RCC 7860 (cell line): ENCODE measurements around the gene MAN1A1.
"Not testable (repeated sequence)": the region's sequence is repeated elsewhere in the genome, so short reads cannot be mapped to it uniquely, and the experiment has no call there.

Experiments
- DNase-seq: peaks from one replicate; pipeline ENCODE4 v3.0.0-alpha.2; 2015; ENCODE audit warnings: low spot score
- FAIRE-seq: peaks from 2 replicates; lab custom pipeline; 2012; peaks lifted over from hg19 to GRCh38; lab: Jason Lieb, UNC

The MAN1A1 gene

GRCh38 chr6:119349361-119350201, at the start of gene MAN1A1:
Gene MAN1A1, minus strand, starts transcription at chr6:119349761. Its CDS starts 696 bp downstream, at chr6:119349065.
- DNase-seq, result peak; percentile 57

GRCh38 chr6:119395192-119395591, 45.6 kb upstream of the MAN1A1 start:
- DNase-seq (no peak), FAIRE-seq (no peak)

More at GRCh38 chr6:119349361-119350201, at the start of gene MAN1A1:
- no peak for FAIRE-seq

DNA sequence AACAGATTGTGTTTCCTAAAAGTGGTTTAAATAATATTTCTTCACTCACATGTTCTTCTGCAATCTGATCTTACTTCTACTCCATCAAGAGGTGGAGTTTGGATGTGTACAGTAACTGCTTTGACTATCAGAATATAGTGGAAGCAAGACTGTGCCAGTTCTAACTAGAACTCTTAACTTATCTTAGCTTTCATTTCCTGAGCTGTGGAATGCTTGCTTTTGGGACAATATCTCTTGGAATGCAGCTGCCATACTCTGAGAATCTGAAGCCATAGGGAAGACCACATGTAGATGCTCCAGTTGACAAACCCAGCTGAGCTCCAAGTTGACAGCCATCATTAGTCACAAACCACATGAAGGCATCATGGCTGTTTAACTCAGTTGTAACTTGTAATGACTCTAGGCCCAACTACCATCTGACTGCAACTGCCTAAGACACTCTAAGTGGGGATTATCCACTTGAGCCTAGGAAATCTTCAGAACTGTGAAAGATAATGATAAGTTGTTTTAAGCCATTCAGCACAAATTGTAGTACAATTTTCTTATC, 40.8 kb upstream of the MAN1A1 start:
- FAIRE-seq, result no peak
- no peak for DNase-seq

DNA sequence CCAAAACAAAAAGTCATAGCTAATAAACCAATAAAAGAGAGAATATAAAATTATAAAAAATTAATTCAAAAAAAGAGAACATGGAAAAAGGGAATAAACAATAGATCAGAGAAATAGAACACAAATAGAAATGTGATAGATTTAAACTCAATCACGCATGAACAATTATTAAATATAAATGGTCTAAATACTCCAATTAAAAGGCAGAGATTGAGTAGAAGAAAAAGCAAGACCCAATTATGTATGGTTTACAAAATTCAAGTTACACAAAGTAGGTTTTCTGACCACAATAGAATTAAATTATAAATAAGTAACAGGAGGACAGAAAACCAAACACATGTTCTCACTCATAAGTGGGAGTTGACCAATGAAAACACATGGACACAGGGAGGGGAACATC, 36.4 kb upstream of the MAN1A1 start:
- FAIRE-seq, result no peak
- DNase-seq, result no peak

DNA sequence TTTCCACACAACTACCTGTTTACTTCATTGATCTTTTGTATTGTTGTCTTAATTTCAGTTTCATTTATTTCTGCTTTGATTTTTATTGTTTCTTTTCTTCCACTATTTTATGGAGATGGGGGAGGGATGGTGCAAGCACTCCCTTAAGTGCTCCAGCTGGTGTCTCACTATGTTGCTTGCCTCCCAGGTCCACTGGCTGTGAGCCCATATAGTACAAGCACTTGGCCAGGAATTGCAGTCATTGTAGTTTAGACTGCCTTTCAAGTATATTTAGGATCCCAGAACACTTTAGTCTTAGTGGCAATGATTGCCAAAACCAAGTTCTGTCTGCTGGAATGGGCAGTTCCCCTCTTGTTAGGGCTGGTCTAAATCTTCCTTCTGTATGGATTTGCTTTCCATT, 34.9 kb upstream of the MAN1A1 start:
- no peak for DNase-seq
- FAIRE-seq, result no peak

- no peak for DNase-seq
- no peak for FAIRE-seq
Measured at GRCh38 chr6:119379809-119380208, 30.2 kb upstream of the MAN1A1 start.

DNA sequence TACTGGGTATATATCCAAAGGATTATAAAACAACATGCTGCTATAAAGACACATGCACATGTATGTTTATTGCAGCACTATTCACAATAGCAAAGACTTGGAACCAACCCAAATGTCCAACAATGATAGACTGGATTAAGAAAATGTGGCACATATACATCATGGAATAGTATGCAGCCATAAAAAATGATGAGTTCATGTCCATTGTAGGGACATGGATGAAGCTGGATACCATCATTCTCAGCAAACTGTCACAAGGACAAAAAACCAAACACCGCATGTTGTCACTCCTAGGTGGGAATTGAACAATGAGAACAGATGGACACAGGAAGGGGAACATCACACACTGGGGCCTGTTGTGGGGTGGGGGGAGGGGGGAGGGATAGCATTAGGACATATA, 27.5 kb upstream of the MAN1A1 start:
- not testable (repeated sequence) for FAIRE-seq, DNase-seq

DNA sequence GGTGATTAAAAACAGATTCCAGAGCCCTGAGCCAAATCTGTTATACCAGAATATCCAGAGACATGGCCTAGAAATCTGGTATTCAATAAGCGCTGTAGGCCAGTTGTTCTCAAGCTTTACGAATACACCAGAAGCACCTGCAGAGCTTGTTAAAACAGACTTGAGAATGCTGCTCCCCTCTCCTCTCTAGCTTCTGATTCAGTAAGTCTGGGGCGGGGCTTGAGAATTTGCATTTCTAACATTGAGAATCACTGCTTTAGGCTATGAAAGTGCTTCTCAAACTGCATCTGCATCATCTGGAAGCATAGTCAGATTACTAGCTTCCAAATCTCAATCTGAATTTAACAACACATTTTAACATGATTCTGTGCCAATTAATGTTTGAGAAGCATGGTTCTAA, 20.5 kb upstream of the MAN1A1 start:
- FAIRE-seq (no peak), DNase-seq (no peak)

DNA sequence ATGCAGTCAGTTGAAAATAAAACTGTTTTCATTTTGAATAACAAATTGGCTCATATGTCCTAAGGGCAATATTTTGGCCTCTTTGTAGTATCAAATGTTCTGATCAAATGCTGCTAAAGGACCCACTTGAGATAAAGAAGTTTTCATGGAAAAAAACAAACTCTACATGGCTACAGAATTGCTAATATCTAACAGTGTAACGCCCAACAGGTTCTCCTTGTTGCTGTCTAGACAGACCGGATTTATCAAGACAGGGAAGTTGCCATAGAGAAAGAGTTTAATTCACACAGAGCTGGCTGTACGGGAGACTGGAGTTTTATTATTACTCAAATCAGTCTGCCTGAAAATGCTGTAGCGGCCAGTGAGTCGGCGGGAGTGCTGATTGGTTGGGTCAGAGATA, 19.4 kb upstream of the MAN1A1 start:
- DNase-seq (no peak), FAIRE-seq (no peak)

- FAIRE-seq (no peak), DNase-seq (no peak)
Measured at GRCh38 chr6:119361209-119361608, 11.6 kb upstream of the MAN1A1 start.

DNA sequence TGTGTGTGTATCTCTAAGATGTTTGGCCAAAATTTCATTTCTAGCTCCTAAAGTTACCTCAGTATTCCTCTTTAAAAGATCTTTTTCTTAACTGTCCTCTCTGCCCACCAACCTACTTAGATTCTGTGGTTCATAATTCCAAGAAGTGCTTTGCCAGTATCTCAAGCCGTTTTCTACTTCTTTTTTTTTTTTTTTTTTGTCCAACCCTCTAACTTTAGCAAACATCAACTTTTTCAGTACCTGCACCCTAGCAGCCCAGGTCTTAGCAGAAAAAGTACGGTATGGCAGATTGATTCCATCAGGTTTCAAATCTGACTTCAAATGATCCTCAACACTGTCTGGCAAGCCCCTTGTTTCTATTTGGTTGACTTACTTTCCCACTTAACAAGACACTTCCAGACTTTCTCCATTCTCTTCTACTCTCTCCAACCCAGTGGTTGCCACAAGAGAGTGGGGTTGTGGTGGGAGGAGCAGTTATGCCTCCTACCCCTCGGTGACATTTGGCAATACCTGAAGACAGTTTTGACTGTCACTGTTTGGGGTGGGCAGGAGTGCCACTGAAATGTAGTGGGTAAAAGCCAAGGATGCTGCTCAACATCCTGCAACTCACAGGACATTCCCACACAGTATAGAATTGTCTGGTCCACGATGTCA, 10.8 kb upstream of the MAN1A1 start:
- DNase-seq, result no peak
- no peak for FAIRE-seq

DNA sequence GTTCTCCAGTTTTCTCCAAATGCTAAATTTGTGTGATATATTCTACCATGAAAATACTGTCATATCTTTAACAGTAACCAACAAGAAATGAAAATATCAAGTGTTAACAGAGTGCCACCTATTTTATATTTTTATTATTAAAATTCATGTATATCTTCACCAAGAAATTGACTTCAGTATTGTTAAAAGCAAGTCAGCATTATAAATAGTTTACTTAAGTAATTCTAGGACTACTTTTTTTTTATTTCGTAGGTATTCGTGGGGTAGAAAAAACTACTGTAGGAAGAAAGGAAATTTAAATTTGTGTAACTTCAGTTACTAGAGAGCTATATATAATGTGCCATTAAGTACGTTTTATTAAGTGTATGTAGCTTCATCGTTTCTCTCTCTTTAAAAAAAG, 6.3 kb upstream of the MAN1A1 start:
- FAIRE-seq (no peak), DNase-seq (no peak)

DNA sequence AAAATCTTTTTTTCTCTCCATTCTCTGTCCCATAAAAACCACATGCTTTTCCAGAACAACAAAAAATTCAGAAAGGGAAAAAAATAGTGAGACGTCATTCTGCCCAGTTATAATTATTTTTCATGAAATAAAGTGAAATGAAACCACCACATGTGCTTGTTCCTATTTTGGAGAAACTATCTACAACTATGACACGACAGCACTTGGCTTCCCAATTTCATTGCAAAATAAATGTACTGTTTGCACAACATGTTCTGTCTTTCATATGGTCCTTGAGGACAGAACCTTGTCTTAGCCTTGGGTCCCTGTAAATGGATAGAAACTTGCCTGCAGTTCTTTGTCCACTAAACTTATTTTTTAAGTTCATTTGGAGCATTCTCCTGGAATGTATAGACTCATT, 5.6 kb upstream of the MAN1A1 start:
- DNase-seq (no peak), FAIRE-seq (no peak)

DNA sequence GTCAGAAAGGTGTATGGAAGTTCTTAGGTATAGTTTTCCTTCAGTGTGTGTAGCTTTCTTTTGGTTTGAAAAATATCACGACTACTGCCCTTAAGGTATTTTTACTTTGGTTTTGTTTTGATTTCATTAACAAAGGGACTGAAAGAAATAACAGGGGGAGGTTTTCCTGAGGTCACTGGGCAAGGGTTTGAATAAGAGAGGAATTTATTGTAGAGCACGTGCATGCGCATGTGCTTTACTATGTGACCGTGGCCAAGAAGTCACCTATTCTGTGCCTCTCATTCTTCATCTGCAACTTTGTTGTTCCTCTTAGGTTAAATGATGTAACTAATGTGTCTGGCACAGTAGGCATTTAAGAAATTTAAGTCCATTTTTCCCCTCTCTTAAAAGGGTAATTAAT, 4.1 kb upstream of the MAN1A1 start:
- FAIRE-seq, result no peak
- no peak for DNase-seq

- no peak for DNase-seq
Measured at GRCh38 chr6:119352001-119352400, 2.4 kb upstream of the MAN1A1 start.

DNA sequence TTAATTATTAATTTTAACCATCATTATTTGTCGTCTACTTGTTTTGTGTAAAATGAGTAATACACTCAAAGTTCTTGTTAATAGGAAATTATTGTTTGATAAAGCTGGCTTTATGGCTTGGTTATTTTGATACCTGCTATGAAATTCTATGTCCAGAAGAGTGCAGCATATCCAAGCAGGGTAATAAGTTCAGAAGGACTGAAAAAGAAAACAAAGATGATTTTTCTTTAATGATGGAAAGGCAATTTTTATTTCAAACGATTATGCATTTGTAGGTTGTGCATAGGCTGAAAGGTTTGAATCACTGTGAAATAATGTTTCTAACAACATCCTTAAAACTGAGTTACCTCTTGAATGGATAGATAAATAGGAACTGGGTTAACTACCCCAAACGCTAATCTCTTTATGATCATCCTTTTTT, 1.4 kb upstream of the MAN1A1 start:
- peak; percentile 12 for DNase-seq

More at GRCh38 chr6:119352001-119352400, 2.4 kb upstream of the MAN1A1 start:
- no peak for FAIRE-seq

DNA sequence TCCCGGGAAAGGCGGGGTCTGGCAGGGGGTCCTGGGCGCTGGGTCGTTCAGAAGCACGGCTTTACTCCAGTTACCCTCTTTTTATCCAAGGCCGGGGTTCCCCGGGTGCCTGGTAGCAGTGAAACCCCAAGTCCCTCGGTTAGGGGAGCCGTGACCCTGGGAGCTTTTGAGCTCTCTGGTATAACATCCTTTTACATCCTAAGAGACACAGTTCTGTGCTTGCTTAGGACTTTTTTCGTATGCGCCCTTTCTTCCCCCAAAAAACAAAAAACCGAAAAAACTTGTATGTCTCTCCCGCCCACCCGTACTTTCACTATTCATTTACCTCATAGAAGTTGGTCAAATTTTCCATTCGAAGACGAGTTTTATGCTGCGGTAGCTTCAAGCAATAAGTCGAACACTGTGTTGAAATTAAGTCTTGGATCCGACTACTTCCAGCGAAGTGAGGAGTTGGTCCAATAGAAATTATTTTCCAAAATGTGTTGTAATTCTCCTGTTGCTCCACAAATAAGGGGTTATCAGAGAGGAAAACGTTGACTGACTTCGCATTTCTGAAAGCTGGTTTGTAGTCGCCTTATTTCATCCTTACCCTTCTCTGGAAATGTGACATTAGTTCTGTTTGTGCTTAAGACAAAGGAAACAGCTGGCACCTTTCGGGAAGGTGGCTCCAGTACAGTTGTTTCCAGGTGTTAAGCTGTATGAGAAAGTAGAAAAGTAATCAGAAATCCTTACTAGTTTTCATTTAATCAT, 816 bp upstream of the MAN1A1 start:
- DNase-seq (no peak), FAIRE-seq (no peak)

More for the DNA sequence above, 1.4 kb upstream of the MAN1A1 start:
- peak; percentile 46 for FAIRE-seq

DNA sequence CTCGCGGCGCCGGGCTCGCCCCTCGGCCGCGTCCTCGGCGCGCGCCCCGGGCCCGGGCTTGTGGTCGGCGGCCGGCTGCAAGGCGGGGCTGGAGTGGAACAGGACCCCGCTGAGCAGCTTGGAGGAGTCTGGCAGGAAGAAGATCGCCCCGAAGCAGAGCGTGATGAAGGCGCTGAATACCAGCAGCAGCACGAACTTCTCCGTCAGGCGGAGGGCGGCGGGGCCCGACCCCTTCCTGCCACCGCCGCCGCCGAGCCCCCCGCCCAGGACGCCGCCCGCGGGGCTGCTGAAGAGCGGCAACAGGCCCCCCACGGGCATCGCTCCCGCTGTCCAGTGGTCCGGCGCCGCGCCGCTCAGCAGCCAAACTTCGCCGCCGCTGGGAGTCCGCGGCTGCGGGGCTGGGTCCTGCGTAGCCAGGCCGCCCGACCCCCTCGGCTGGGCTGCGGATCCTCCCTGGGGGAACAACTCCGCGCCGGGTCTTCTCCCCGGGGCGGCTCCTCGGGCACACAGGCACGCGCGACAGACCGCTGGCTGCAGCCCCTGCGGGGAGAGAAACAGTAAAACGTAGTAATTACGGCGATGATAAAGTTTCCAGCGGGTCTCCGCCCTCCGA, 707 bp downstream of the MAN1A1 start:
- no peak for FAIRE-seq
- no peak for DNase-seq

DNA sequence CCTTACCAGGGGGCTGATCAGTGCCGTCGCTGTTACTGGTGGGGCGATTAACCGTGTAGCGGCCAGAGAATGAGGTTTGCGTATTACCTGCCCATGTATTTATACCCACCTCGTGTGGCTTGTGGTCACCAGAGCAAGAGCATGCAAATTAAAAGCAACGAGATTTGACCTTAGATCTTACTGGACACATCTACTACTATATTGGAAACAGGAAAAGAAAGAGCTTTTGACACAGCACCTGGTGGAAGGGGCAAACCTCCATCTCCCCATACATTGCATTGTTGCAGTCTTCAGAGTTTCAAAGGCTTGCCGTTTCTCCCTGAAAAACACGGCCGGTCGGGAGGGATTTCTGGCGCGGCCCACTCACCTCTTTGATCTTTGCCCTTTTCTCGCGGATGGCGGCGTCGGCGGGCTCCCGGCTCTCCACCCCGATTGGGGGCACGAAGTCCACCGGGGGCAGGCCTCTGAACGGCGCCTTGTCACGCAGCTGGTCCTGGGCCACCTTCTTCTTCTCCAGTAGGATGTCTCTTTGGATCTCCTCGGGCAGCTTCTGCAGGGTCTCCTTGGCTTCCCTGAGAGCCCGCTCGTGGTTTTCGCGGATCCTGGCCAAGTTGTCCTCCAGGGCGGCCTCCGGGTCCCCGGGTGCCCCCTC, 1.3 kb downstream of the MAN1A1 start:
- DNase-seq, result no peak
- FAIRE-seq, result no peak

GRCh38 chr6:119347466-119348095, 2.0 kb downstream of the MAN1A1 start:
- FAIRE-seq (no peak), DNase-seq (peak; percentile 26)
